NT2/D1 (cell line): ENCODE measurements around the gene CRACR2B.

ENCODE experiments used
- SUZ12 ChIP-seq: IDR thresholded peaks from 2 replicates; pipeline ENCODE4 v1.6.1; 2011; ENCODE audit not compliant: insufficient read length, insufficient read depth; ENCODE audit errors: extremely low read depth
- YY1 ChIP-seq: IDR thresholded peaks from 2 replicates; pipeline ENCODE4 v1.6.1; 2011; ENCODE audit not compliant: insufficient read length, insufficient read depth
- ZNF274 ChIP-seq: IDR thresholded peaks from 2 replicates; pipeline ENCODE4 v1.6.1; 2011; ENCODE audit warnings: mild to moderate bottlenecking, low read depth, low read length

GRCh38 chr11:813456-814096 lies 14.1 kb upstream of the CRACR2B start:
- TF ChIP-seq YY1 (no peak), ZNF274 (no peak), SUZ12 (no peak)
